Heart left ventricle (tissue), 16 donors: Measurements from ENCODE around the gene TIMD4. TPM values are rescaled to one million over a fixed set of nuclear protein-coding genes. Genes with fewer than 3 reads are reported as not detected.

Experiments
- ATAC-seq, 4 donors: fragments of 200-7000 bp; cut with Tn5 transposase; one replicate each; pipeline ENCODE4 v1.9.1; 2020 to 2022; ENCODE audit warnings: moderate library complexity in 4 of 4, mild to moderate bottlenecking in 3 of 4, moderate number of reproducible peaks in 1 of 4
- DNase-seq, 5 donors: peaks; one replicate each; pipeline ENCODE4 v3.0.0-alpha.2; 2020
- H3K27ac ChIP-seq, 12 donors: fragments of 200-600 bp; sonication (generic) in 4 of 12; one replicate each; pipeline versions ENCODE4 v1.5.0 to v1.8.0; 2016 to 2022; ENCODE audit warnings: mild to moderate bottlenecking in 2 of 12
- H3K27me3 ChIP-seq, 9 donors: fragments of 200-600 bp; sonication (generic) in 2 of 9; one replicate each; pipeline versions ENCODE4 v1.5.1 to v1.8.0; 2016 to 2022; ENCODE audit warnings: mild to moderate bottlenecking in 3 of 9
- H3K36me3 ChIP-seq, 9 donors: fragments of 200-600 bp; sonication (generic) in 2 of 9; one replicate each; pipeline versions ENCODE4 v1.5.0 to v1.8.0; 2018 to 2022; ENCODE audit warnings: mild to moderate bottlenecking in 2 of 9
- H3K4me1 ChIP-seq, 12 donors: fragments of 200-600 bp; sonication (generic) in 4 of 12; one replicate each; pipeline versions ENCODE4 v1.5.0 to v1.8.0; 2016 to 2022; ENCODE audit warnings: mild to moderate bottlenecking in 3 of 12
- H3K4me3 ChIP-seq, 12 donors: fragments of 200-600 bp; sonication (generic) in 4 of 12; one replicate each; pipeline versions ENCODE4 v1.5.0 to v1.8.0; 2017 to 2022; ENCODE audit warnings: mild to moderate bottlenecking in 9 of 12, moderate library complexity in 4 of 12
- H3K9me3 ChIP-seq, 12 donors: fragments of 200-600 bp; sonication (generic) in 4 of 12; one replicate each; pipeline versions ENCODE4 v1.5.0 to v1.8.0; 2016 to 2022; ENCODE audit warnings: mild to moderate bottlenecking in 1 of 12
- CTCF ChIP-seq, 12 donors: fragments of 200-600 bp; sonication (generic) in 4 of 12; IDR thresholded peaks; one replicate each; pipeline versions ENCODE4 v1.5.0 to v1.8.0; 2018 to 2022; ENCODE audit warnings: antibody characterized with exemption in 12 of 12, mild to moderate bottlenecking in 5 of 12
- POLR2A ChIP-seq, 2 donors: fragments of 450-650 bp; IDR thresholded peaks; one replicate each; pipeline ENCODE4 v1.6.1; 2017; ENCODE audit warnings: antibody characterized with exemption in 2 of 2, mild to moderate bottlenecking in 2 of 2, moderate library complexity in 2 of 2
- WGBS, 4 donors: extraction: QIAGEN DNeasy Blood & Tissue Kit in 2 of 4; methylation state at CpG; one replicate each; pipeline versions ENCODE4 v1.1.5 to v1.1.7; 2013 to 2018; 5-methylcytosine and 5-hydroxymethylcytosine counted together
- intact Hi-C, 10 donors: fragments of 100-400 bp; cut with DNase I; formaldehyde crosslinking; loops; one replicate each; pipeline versions ENCODE4 v1.11.1 to v1.14.2; 2022
- polyA plus RNA-seq, 2 donors: library from polyadenylated mRNA; stranded (reverse); fragments of 200-250 nt; gene quantifications; one replicate each; pipeline ENCODE4 v1.2.3, GENCODE V29; 2013
- total RNA-seq, 9 donors: library from RNA; depleted of rRNA in 2 of 9; stranded (reverse); fragments of >200 nt in 2 of 9; fragmentation: NEBNext Ultra II Directional in 3 of 9; extraction: Animal tissue kit (Norgen Biotek cat#: 25700) in 3 of 9; gene quantifications; one replicate each; pipeline versions ENCODE4 v1.1.0 to v1.2.4, GENCODE V29; 2016 to 2023
- donor health status: ischemic (EF 13 %, LVEDD 7.1; RV severe dilation, severe dysfunction).
- donor health status: healthy with polysubstance abuse.
- donor health status: DM: no; HTN: yes; CAD: no.
- donor health status: DM: no; HTN: no; CAD: no.
- donor health status: ischemic (EF 25% LVEDD 6.9; RV normal size, moderate dysfunction).
- donor health status: ischemic (EF 25% LVEDD 5.7; RV mildly dilated, moderate dysfunction).
- donor health status: healthy.
- donor health status: DM: yes; HTN: yes; CAD: no.
- donor health status: ischemic (EF 35%, LVEDD 5.7; RV mildly dilated, moderate dysfunction).
- donor health status: nonischemic (EF 11% LVEDD 7.7; RV severe dilation, severe dysfunction).
- donor health status: DM: yes; HTN: yes; CAD: no.
- donor health status: PGD.
- donor health status: ischemic (EF 29% LVEDD 5.4; RV normal size, mild dysfunction).
- donor health status: nonischemic (EF 23%, LVEDD 6.1; RV moderate dilation, normal function).

Gene TIMD4
- total and polyA plus RNA-seq, 11 donors, result 0.42 to 14.8 (median 0.45) TPM; not detected in 8

GRCh38 chr5:156914371-156914737 is 48.7 kb downstream of the TIMD4 start:
- intact Hi-C loops, result no loop called here
- H3K27ac ChIP-seq, result peak overlapping the region in 1 of 12 donors; percentile 76
- H3K4me3 ChIP-seq, result no peak overlapping the region
- TF ChIP-seq CTCF (IDR thresholded peaks at IDR 0.05), result no peak
- TF ChIP-seq POLR2A (IDR thresholded peaks at IDR 0.05), result no peak
- ATAC-seq (no peak), DNase-seq (no peak)
- H3K27me3 ChIP-seq, result no peaks in the 10 kb centered on the region
- no peaks in the 10 kb centered on the region for H3K9me3 ChIP-seq
- no peaks in the 10 kb centered on the region for H3K36me3 ChIP-seq
- WGBS, 4 donors, result 81 to 89% (median 84%) methylated on average over 2 of the region's 2 CpGs
- peaks cover 0 to 8% (median 0%) of the 10 kb centered on the region in 12 donors for H3K4me1 ChIP-seq

- no peak for DNase-seq
- Histone ChIP-seq H3K27me3 (no peaks in the 10 kb centered on the region), H3K4me3 (no peak overlapping the region), H3K4me1 (peaks cover 0 to 8% (median 0%) of the 10 kb centered on the region in 12 donors), H3K9me3 (no peaks in the 10 kb centered on the region), H3K27ac (peak overlapping the region in 1 of 12 donors; percentile 76), H3K36me3 (no peaks in the 10 kb centered on the region)
- 61 to 68% (median 64%) methylated on average over 5 of the region's 5 CpGs for WGBS, 4 donors
- TF ChIP-seq POLR2A (IDR thresholded peaks at IDR 0.05) (no peak), CTCF (IDR thresholded peaks at IDR 0.05) (no peak)
- no peak for ATAC-seq
- intact Hi-C loops, result no loop called here
Measured at GRCh38 chr5:156913719-156914370, 49.2 kb downstream of the TIMD4 start.

GRCh38 chr5:156913355-156913718 is 49.7 kb downstream of the TIMD4 start:
- peak overlapping the region in 1 of 12 donors; percentile 76 for H3K27ac ChIP-seq
- no peaks in the 10 kb centered on the region for H3K9me3 ChIP-seq
- H3K4me1 ChIP-seq, result peaks cover 0 to 8% (median 0%) of the 10 kb centered on the region in 12 donors
- no peak for ATAC-seq
- no peaks in the 10 kb centered on the region for H3K27me3 ChIP-seq
- intact Hi-C loops, result no loop called here
- H3K4me3 ChIP-seq, result no peak overlapping the region
- no peak for TF ChIP-seq POLR2A (IDR thresholded peaks at IDR 0.05)
- TF ChIP-seq CTCF (IDR thresholded peaks at IDR 0.05), result no peak
- no peak for DNase-seq
- no peaks in the 10 kb centered on the region for H3K36me3 ChIP-seq
- 85 to 89% (median 87%) methylated on average over 3 of the region's 3 CpGs for WGBS, 4 donors

- intact Hi-C loops, result no loop called here
- DNase-seq (no peak), ATAC-seq (no peak)
- H3K36me3 ChIP-seq, result no peaks in the 10 kb centered on the region
- H3K4me1 ChIP-seq, result peaks cover 0 to 8% (median 0%) of the 10 kb centered on the region in 12 donors
- peak overlapping the region in 1 of 12 donors; percentile 76 for H3K27ac ChIP-seq
- H3K4me3 ChIP-seq, result no peak overlapping the region
- 80 to 87% (median 85%) methylated on average over 5 of the region's 5 CpGs for WGBS, 4 donors
- no peaks in the 10 kb centered on the region for H3K27me3 ChIP-seq
- TF ChIP-seq CTCF (IDR thresholded peaks at IDR 0.05) (no peak), POLR2A (IDR thresholded peaks at IDR 0.05) (no peak)
- no peaks in the 10 kb centered on the region for H3K9me3 ChIP-seq
Measured at GRCh38 chr5:156912869-156913268, 50.2 kb downstream of the TIMD4 start.
